HepG2 (cell line): ENCODE measurements around the gene SUSD3. TPM values are rescaled to one million over a fixed set of nuclear protein-coding genes. Genes with fewer than 3 reads are reported as not detected.

Experiments used
- CBX2 ChIP-seq, 2 experiments: fragments of 200-600 bp in 1 of 2; sonication (generic); formaldehyde crosslinking in 1 of 2; IDR thresholded peaks; 2 replicates each; pipeline versions ENCODE4 v1.7.0 to v1.8.1; 2018 to 2022; ENCODE audit warnings: low read depth in 2 of 2, low read length in 1 of 2, mild to moderate bottlenecking in 1 of 2, missing genetic modification reagents in 1 of 2
- EED ChIP-seq: sonication (generic); formaldehyde crosslinking; IDR thresholded peaks from 2 replicates; pipeline ENCODE4 v1.5.0; 2020; ENCODE audit warnings: mild to moderate bottlenecking, missing genetic modification reagents
- FOSL2 ChIP-seq: sonication (generic); formaldehyde crosslinking; IDR thresholded peaks from 2 replicates; pipeline ENCODE4 v1.4.0; 2020; ENCODE audit warnings: missing genetic modification reagents
- GABPB1 ChIP-seq: IDR thresholded peaks from 2 replicates; pipeline ENCODE4 v1.6.1; 2016; ENCODE audit warnings: mild to moderate bottlenecking, missing genetic modification reagents, moderate library complexity, missing compliant biosample characterization
- GATAD1 ChIP-seq: IDR thresholded peaks from 2 replicates; pipeline ENCODE4 v1.6.1; 2016; ENCODE audit warnings: missing genetic modification reagents, missing compliant biosample characterization
- HOXA5 ChIP-seq: sonication (generic); formaldehyde crosslinking; IDR thresholded peaks from 2 replicates; pipeline ENCODE4 v1.4.0; 2020; ENCODE audit warnings: missing genetic modification reagents
- KMT2A ChIP-seq: sonication (generic); formaldehyde crosslinking; IDR thresholded peaks from 2 replicates; pipeline ENCODE4 v1.4.0; 2020; ENCODE audit warnings: missing genetic modification reagents
- NFKB2 ChIP-seq: sonication (generic); formaldehyde crosslinking; IDR thresholded peaks from 2 replicates; pipeline ENCODE4 v1.4.0; 2020; ENCODE audit warnings: missing genetic modification reagents, borderline replicate concordance
- RARA ChIP-seq: IDR thresholded peaks from 2 replicates; pipeline ENCODE4 v1.6.1; 2016; ENCODE audit warnings: missing genetic modification reagents, missing compliant biosample characterization
- SCMH1 ChIP-seq: sonication (generic); formaldehyde crosslinking; IDR thresholded peaks from 2 replicates; pipeline ENCODE4 v1.9.0; 2021; ENCODE audit warnings: missing genetic modification reagents, mild to moderate bottlenecking, borderline replicate concordance
- ZFP36 ChIP-seq: fragments of 150-350 bp; IDR thresholded peaks from 2 replicates; pipeline ENCODE4 v1.6.1; 2018; ENCODE audit warnings: borderline replicate concordance, low read length, low read depth; ENCODE audit not compliant: partially characterized antibody
- ZIK1 ChIP-seq: sonication (generic); formaldehyde crosslinking; IDR thresholded peaks from 2 replicates; pipeline ENCODE4 v1.5.0; 2020; ENCODE audit warnings: mild to moderate bottlenecking, low read depth, missing genetic modification reagents, borderline replicate concordance
- ZNF225 ChIP-seq: sonication (generic); formaldehyde crosslinking; IDR thresholded peaks from 2 replicates; pipeline ENCODE4 v1.4.0; 2020; ENCODE audit warnings: mild to moderate bottlenecking, missing genetic modification reagents
- ZNF326 ChIP-seq: sonication (generic); formaldehyde crosslinking; IDR thresholded peaks from 2 replicates; pipeline ENCODE4 v1.4.0; 2020; ENCODE audit warnings: missing genetic modification reagents, borderline replicate concordance
- ZNF335 ChIP-seq: sonication (generic); formaldehyde crosslinking; IDR thresholded peaks from 2 replicates; pipeline ENCODE4 v1.4.0; 2020; ENCODE audit warnings: missing genetic modification reagents
- ZNF33B ChIP-seq: sonication (generic); formaldehyde crosslinking; IDR thresholded peaks from 2 replicates; pipeline ENCODE4 v1.5.1; 2020; ENCODE audit warnings: mild to moderate bottlenecking, missing genetic modification reagents
- ZNF768 ChIP-seq: sonication (generic); formaldehyde crosslinking; IDR thresholded peaks from 2 replicates; pipeline ENCODE4 v1.4.0; 2020; ENCODE audit warnings: missing genetic modification reagents
- ZNF776 ChIP-seq: sonication (generic); formaldehyde crosslinking; IDR thresholded peaks from 2 replicates; pipeline ENCODE4 v1.4.0; 2020; ENCODE audit warnings: mild to moderate bottlenecking, missing genetic modification reagents
- polyA plus RNA-seq, 8 experiments: library from polyadenylated mRNA; depleted of rRNA in 3 of 8; stranded (reverse) in 7 of 8; unstranded in 1 of 8; fragments of >200 nt; fragmentation: Illumina TruSeq in 4 of 8; extraction: Trizol in 4 of 8; gene quantifications; 2 replicates each; pipeline versions ENCODE4 v1.2.1 to v1.2.3, GENCODE V29; 2011 to 2016; ENCODE audit warnings: low read depth in 4 of 8, missing spikeins in 1 of 8, mixed read lengths in 1 of 8; ENCODE audit not compliant: insufficient read depth in 1 of 8
- total RNA-seq, 5 experiments: library from RNA; depleted of rRNA; stranded (reverse); fragments of >200 nt; fragmentation: Illumina TruSeq; extraction: Trizol; gene quantifications; 2 replicates each; pipeline ENCODE4 v1.2.3, GENCODE V29; 2016; ENCODE audit warnings: low read depth in 1 of 5
- TF ChIP-seq, protein P1 (sequence below): sonication (generic); formaldehyde crosslinking; IDR thresholded peaks from 2 replicates; pipeline ENCODE4 v1.4.0; 2020; ENCODE audit warnings: mild to moderate bottlenecking, missing genetic modification reagents
- TF ChIP-seq, protein P2 (sequence below): sonication (generic); IDR thresholded peaks from 2 replicates; pipeline ENCODE4 v1.6.1; 2016; ENCODE audit warnings: low read depth, borderline replicate concordance
- TF ChIP-seq, protein P3 (sequence below): sonication (generic); formaldehyde crosslinking; IDR thresholded peaks from 2 replicates; pipeline ENCODE4 v1.4.0; 2020; ENCODE audit warnings: missing genetic modification reagents
- TF ChIP-seq, protein P4 (sequence below): IDR thresholded peaks from 2 replicates; pipeline ENCODE4 v1.6.1; 2016; ENCODE audit warnings: missing genetic modification reagents, missing compliant biosample characterization

SUSD3 gene
- total and polyA plus RNA-seq, 2 of the 13 experiments (the other 11 are each of a cell fraction or from before 2014, with no cell fraction given), result 7.0 to 9.1 TPM

DNA sequence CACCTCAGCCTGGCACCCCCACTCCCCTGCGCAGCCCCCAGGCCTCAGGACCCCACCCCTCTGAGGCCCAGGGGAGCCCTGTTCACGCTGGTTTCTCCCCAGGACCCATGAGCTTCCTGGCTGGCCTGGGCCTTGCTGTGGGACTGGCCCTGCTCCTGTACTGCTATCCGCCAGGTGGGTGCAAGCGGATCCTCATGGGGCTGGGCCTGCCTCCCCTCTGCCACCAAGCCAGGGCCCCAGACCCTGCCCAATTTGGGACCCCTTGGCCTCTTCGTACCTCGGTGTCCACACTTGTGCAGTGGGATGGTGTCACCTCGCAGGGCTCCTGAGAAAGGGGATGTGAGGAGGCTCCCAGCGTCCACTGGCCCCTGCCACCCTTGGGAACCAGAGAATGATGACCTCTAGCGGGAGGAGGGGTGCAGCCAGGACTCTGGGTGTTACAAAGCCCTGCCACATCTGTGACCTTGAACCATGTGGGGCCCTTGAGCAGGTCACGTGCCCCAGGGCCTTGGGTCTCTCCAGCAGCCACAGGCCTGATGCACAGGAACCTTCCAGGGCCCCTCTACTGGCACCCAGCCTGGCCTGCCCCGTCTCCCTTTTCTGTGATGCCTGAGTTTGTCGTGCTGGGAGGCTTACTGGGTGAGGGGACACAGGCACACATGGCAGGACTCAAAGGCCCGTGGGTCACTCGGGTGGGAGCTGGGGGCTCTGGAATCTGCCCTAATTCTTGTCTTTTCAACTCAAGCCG lies 53.8 kb downstream of the SUSD3 start (continued):
- TF ChIP-seq, protein P1, sequence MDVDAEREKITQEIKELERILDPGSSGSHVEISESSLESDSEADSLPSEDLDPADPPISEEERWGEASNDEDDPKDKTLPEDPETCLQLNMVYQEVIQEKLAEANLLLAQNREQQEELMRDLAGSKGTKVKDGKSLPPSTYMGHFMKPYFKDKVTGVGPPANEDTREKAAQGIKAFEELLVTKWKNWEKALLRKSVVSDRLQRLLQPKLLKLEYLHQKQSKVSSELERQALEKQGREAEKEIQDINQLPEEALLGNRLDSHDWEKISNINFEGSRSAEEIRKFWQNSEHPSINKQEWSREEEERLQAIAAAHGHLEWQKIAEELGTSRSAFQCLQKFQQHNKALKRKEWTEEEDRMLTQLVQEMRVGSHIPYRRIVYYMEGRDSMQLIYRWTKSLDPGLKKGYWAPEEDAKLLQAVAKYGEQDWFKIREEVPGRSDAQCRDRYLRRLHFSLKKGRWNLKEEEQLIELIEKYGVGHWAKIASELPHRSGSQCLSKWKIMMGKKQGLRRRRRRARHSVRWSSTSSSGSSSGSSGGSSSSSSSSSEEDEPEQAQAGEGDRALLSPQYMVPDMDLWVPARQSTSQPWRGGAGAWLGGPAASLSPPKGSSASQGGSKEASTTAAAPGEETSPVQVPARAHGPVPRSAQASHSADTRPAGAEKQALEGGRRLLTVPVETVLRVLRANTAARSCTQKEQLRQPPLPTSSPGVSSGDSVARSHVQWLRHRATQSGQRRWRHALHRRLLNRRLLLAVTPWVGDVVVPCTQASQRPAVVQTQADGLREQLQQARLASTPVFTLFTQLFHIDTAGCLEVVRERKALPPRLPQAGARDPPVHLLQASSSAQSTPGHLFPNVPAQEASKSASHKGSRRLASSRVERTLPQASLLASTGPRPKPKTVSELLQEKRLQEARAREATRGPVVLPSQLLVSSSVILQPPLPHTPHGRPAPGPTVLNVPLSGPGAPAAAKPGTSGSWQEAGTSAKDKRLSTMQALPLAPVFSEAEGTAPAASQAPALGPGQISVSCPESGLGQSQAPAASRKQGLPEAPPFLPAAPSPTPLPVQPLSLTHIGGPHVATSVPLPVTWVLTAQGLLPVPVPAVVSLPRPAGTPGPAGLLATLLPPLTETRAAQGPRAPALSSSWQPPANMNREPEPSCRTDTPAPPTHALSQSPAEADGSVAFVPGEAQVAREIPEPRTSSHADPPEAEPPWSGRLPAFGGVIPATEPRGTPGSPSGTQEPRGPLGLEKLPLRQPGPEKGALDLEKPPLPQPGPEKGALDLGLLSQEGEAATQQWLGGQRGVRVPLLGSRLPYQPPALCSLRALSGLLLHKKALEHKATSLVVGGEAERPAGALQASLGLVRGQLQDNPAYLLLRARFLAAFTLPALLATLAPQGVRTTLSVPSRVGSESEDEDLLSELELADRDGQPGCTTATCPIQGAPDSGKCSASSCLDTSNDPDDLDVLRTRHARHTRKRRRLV (CRISPR knock-in tag), result no peak
- no peak for TF ChIP-seq ZFP36
- TF ChIP-seq GABPB1 (CRISPR knock-in tag), result peak; percentile 71
- TF ChIP-seq ZNF33B (CRISPR knock-in tag), result peak; percentile 69; the same call in 1 of the 2 replicates
- peak; percentile 46; the same call in 1 of the 2 replicates for TF ChIP-seq ZNF776 (CRISPR knock-in tag)
- TF ChIP-seq, protein P2, sequence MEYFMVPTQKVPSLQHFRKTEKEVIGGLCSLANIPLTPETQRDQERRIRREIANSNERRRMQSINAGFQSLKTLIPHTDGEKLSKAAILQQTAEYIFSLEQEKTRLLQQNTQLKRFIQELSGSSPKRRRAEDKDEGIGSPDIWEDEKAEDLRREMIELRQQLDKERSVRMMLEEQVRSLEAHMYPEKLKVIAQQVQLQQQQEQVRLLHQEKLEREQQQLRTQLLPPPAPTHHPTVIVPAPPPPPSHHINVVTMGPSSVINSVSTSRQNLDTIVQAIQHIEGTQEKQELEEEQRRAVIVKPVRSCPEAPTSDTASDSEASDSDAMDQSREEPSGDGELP, result peak; percentile 69; the same call in 1 of the 2 replicates
- peak; percentile 53; the same call in 1 of the 2 replicates for TF ChIP-seq HOXA5
- peak; percentile 68 for TF ChIP-seq FOSL2 (CRISPR knock-in tag)
- TF ChIP-seq ZNF326, result no peak
- TF ChIP-seq ZNF225 (CRISPR knock-in tag), result peak; percentile 31; the same call in 1 of the 2 replicates
- peak; percentile 60; the same call in 1 of the 2 replicates for TF ChIP-seq ZNF335 (CRISPR knock-in tag)
- TF ChIP-seq, protein P3, sequence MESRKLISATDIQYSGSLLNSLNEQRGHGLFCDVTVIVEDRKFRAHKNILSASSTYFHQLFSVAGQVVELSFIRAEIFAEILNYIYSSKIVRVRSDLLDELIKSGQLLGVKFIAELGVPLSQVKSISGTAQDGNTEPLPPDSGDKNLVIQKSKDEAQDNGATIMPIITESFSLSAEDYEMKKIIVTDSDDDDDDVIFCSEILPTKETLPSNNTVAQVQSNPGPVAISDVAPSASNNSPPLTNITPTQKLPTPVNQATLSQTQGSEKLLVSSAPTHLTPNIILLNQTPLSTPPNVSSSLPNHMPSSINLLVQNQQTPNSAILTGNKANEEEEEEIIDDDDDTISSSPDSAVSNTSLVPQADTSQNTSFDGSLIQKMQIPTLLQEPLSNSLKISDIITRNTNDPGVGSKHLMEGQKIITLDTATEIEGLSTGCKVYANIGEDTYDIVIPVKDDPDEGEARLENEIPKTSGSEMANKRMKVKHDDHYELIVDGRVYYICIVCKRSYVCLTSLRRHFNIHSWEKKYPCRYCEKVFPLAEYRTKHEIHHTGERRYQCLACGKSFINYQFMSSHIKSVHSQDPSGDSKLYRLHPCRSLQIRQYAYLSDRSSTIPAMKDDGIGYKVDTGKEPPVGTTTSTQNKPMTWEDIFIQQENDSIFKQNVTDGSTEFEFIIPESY (CRISPR knock-in tag), result peak; percentile 82
- peak; percentile 28; the same call in 1 of the 2 replicates for TF ChIP-seq ZNF768 (CRISPR knock-in tag)
- TF ChIP-seq NFKB2 (CRISPR knock-in tag), result 0 out of 2 replicates have a peak, but pooled peaks have one; percentile 48
- 0 out of 2 replicates have a peak, but pooled peaks have one; percentile 63 for TF ChIP-seq EED (CRISPR knock-in tag)
- peak; percentile 59 for TF ChIP-seq ZIK1 (CRISPR knock-in tag)
- peak; percentile 25; the same call in 1 of the 2 replicates for TF ChIP-seq KMT2A (CRISPR knock-in tag)
- no peak for TF ChIP-seq CBX2 (IDR thresholded peaks at IDR 0.05; ENCODE audit: low read depth, low read length)
- TF ChIP-seq CBX2 (CRISPR knock-in tag; IDR thresholded peaks at IDR 0.05; ENCODE audit: low read depth), result no peak
- TF ChIP-seq SCMH1 (CRISPR knock-in tag), result no peak
- TF ChIP-seq RARA (CRISPR knock-in tag), result peak; percentile 92
- TF ChIP-seq GATAD1 (CRISPR knock-in tag), result peak; percentile 71
- TF ChIP-seq, protein P4, sequence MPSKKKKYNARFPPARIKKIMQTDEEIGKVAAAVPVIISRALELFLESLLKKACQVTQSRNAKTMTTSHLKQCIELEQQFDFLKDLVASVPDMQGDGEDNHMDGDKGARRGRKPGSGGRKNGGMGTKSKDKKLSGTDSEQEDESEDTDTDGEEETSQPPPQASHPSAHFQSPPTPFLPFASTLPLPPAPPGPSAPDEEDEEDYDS (CRISPR knock-in tag), result peak; percentile 63
